HT1080 (cell line): Measurements from ENCODE around the gene TBC1D25. TPM values are rescaled to one million over a fixed set of nuclear protein-coding genes. Genes with fewer than 3 reads are reported as not detected.

Experiments used
- DNase-seq: peaks from one replicate; pipeline ENCODE4 v3.0.0-alpha.2; 2015; ENCODE audit warnings: low read depth
- small RNA-seq: library from RNA; depleted of rRNA; stranded (forward); fragments of <200 nt; gene quantifications from one replicate; pipeline ENCODE3, GENCODE V24; 2014
- total RNA-seq: library from RNA; depleted of rRNA; stranded (reverse); fragments of >200 nt; shearing (Covaris generic); gene quantifications from 2 replicates; pipeline ENCODE4 v1.2.3, GENCODE V29; 2014; rRNA removed

TBC1D25 gene
- total RNA-seq, 1 experiment from 2014 or later, result 7.1 TPM

DNA sequence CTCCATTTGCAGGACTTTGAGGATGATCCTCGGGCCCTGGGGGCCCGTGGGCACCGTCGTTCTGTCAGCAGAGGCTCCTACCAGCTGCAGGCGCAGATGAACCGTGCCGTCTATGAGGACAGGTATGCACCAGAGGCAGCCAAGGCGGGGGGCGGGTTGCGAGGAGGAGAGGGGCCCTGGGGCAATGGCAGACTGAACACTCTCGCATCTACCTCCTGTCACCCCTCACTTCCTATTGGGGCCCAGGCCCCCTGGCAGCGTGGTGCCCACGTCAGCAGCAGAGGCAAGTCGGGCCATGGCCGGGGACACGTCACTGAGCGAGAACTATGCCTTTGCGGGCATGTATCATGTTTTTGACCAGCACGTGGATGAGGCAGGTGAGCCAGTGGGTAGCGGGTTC lies 59.8 kb downstream of the TBC1D25 start:
- DNase-seq, result no peak

DNA sequence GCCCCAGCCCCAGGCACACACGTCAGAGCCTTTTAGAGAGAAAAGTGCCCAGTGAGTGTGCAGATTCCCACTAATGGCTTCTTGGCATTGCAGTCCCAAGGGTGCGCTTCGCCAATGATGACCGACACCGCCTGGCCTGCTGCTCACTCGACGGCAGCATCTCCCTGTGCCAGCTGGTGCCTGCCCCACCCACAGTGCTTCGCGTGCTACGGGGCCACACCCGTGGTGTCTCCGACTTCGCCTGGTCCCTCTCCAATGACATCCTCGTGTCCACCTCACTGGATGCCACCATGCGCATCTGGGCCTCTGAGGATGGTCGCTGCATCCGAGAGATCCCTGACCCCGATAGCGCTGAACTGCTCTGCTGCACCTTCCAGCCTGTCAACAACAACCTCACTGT lies 60.7 kb downstream of the TBC1D25 start:
- DNase-seq, result no peak

DNA sequence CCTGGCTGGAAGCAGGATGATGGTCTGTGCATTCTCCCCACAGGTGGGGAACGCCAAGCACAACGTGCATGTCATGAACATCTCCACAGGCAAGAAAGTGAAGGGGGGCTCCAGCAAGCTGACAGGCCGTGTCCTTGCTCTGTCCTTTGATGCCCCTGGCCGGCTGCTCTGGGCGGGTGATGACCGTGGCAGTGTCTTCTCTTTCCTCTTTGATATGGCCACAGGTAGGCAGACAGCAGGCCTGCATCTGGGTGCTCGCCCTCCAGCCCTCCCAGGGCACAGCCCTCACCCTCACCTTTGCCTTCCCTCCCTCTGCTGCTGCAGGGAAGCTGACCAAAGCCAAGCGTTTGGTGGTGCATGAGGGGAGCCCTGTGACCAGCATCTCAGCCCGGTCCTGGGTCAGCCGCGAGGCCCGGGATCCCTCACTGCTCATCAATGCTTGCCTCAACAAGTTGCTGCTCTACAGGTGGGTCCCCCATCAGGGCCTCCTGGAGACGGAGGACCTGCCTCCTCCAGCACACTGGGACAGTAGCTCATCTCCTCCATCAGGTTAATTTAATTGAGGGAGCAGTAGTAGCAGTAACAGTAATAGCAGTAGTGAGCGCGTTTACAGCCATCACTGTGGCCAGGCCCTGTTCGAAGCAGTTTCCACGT lies 62.4 kb downstream of the TBC1D25 start:
- DNase-seq, result no peak

DNA sequence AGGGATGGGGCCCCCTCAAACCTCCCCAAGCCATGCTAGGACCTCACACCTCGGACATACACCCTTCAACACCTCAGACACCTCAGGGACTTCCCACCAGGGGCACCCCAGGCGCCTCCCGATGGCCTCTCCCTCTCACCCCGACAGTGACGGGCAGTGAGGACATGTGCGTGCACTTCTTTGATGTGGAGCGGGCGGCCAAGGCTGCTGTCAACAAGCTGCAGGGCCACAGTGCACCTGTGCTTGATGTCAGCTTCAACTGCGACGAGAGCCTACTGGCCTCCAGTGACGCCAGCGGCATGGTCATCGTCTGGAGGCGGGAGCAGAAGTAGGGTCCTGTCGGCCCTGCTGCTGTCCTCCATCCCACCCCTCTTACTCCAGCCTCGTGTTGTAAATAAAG lies 65.2 kb downstream of the TBC1D25 start:
- no peak for DNase-seq

DNA sequence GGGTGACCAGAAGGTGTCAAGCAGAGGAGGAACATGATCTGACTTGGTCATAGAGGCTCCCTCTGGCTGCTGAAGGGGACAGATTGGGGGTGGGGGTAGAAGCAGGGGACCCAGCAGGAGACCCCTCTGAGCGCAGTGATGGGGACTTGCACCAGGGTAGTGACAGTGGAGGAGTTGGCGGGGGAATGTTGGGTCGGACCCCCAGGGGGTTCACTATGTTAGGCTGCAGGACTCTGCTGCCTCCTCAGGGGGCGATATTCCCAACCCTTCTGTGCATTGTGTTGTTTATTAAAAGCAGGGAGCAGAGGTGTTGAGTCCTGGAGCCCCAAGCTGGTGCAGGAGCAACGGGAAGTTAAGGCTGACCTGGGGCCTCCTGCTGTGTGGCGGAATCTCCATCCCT lies 66.6 kb downstream of the TBC1D25 start:
- DNase-seq, result no peak

DNA sequence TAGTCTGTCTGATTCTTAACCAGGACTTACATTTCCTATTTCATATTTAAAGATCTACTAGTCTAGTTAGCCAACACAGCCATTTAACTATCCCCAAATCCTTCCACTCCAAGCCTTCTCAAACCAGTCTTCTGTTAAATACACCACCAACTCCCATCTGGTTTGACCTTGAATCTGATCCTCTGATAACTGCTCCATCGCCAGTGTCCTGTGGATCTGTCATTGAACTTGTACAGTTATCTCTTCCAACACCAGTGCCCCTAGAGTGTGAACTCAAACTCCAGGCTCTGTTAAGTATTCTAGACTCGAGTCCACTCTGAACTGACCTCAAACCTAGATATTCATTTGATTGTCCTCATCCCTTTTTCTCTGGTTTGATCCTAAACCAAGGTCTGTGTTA lies 72.2 kb downstream of the TBC1D25 start:
- DNase-seq, result no peak

Small RNA genes within 50 kb of the gene (small RNA-seq; reads per million reads assigned to genes)
- gene MRPL32P1, result not detected

Other genes starting within 250 kb of the TBC1D25 start
- 89.2 and 92.7 TPM in 2 replicates for gene SSX3, start 183.0 kb upstream of the TBC1D25 start, total RNA-seq
- gene SSX4, start 156.2 kb upstream of the TBC1D25 start, total RNA-seq, result 0.27 TPM in 1 of 2 replicates, not detected in the other
- 0.27 TPM in 1 of 2 replicates, not detected in the other for gene SSX4B, start 127.8 kb upstream of the TBC1D25 start, total RNA-seq
- not detected in 2 replicates for gene SLC38A5, start 69.5 kb upstream of the TBC1D25 start, total RNA-seq
- 114 and 123 TPM in 2 replicates for gene FTSJ1, start 63.5 kb upstream of the TBC1D25 start, total RNA-seq
- 32.7 and 39.6 TPM in 2 replicates for gene PORCN, start 30.7 kb upstream of the TBC1D25 start, total RNA-seq
- gene EBP, start 17.9 kb upstream of the TBC1D25 start, total RNA-seq, result 129 and 145 TPM in 2 replicates
- 169 and 174 TPM in 2 replicates for gene RBM3, start 34.8 kb downstream of the TBC1D25 start, total RNA-seq
- gene WDR13, start 57.8 kb downstream of the TBC1D25 start, total RNA-seq, result 66.1 and 74.0 TPM in 2 replicates
- 0.20 and 0.47 TPM in 2 replicates for gene WAS, start 144.1 kb downstream of the TBC1D25 start, total RNA-seq
- 10.1 and 11.2 TPM in 2 replicates for gene SUV39H1, start 157.0 kb downstream of the TBC1D25 start, total RNA-seq
- gene GLOD5, start 222.0 kb downstream of the TBC1D25 start, total RNA-seq, result not detected in 2 replicates
- gene GATA1, start 246.9 kb downstream of the TBC1D25 start, total RNA-seq, result not detected in 2 replicates